ENCODE data around the gene IFNLR1.

GRCh38 chr1:24134376-24134775 lies 52.7 kb downstream of the IFNLR1 start:
- TF ChIP-seq CTCF (IDR thresholded peaks at IDR 0.05) (no peak), POLR2A (IDR thresholded peaks at IDR 0.05) (no peak)

Measured in Peyer's patch (tissue), 4 donors.